HG03457 (cell line): Measurements from ENCODE around the gene MAP7D1.
"Not testable (repeated sequence)": the region's sequence is repeated elsewhere in the genome, so short reads cannot be mapped to it uniquely, and the experiment has no call there.

Experiments used
- ATAC-seq: cut with Tn5 transposase; IDR thresholded peaks from one replicate; pipeline ENCODE4 v1.9.1; 2021; ENCODE audit warnings: moderate number of reproducible peaks; ENCODE audit not compliant: unreplicated experiment

MAP7D1 gene

DNA sequence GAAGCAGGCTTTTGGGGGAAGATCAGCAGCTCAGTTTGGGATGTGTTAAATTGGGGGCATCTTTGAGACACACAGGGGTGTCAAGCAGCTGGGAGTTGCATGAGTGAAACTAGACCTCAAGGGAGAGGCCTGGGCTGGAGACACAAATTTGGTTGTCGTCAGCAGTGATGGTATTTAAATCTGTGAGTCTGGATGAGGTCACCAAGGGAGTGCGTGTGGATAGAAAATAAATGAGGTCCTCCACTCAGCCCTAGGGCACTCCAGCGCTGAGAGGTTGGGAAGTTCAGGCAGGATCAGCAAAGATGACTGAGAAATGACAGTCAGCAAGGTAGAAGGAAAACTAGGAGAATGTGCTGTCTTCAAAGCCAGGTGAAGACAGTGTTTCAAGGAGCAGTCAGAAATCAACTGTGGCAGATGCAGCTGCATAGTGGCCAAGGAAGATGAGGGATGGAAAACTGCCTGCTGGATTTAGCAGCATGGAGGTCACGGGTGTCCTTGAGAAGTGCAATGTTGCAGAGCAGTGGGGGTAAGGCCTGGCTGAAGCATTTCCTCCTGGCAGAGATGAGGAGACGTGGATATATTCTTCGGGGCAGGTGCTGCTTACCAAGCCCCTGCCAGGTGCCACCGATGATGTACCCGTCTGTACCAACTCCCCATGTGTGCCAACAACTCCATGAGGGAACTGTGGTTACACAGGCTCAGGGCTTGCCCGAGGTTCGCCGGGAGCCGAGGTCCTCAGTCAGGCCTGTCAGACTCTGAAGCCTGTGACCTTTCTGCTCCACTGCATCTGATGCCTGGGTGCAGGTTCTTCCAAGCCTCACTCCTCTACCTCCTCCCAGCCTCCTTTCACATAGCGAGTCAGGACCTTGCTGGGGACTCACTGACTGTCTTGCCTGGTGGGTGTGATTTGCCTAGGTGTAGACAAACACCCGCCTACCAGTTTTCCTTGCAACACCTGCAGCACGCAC is 11.3 kb downstream of the MAP7D1 start:
- no peak for ATAC-seq

GRCh38 chr1:36168514-36168913 is 12.6 kb downstream of the MAP7D1 start:
- ATAC-seq: no peak

- ATAC-seq: no peak
Measured at GRCh38 chr1:36170643-36171412, 14.9 kb downstream of the MAP7D1 start.

- ATAC-seq: no peak
Measured at GRCh38 chr1:36172017-36172747, 16.2 kb downstream of the MAP7D1 start.

DNA sequence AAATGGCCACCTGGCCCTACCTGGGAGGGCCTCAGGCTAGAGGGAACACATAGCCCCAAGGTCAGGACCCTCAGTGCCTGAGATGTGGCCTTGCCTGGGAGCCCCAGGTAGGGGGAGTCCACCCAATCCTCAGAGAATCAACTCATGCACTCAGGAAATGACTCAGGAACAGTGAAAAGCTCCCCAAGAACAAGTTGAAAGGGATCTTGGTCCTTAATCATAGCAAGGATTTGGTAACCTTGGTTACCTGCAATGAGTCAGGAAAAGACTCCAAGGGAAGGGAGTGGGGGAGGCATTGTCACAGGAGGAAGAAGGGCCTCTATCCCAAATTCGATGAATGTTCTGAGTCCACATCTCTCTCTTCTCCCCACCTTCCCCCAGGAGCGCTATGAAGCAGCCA is 17.0 kb downstream of the MAP7D1 start:
- no peak for ATAC-seq

GRCh38 chr1:36174713-36175112 is 18.8 kb downstream of the MAP7D1 start:
- no peak for ATAC-seq

DNA sequence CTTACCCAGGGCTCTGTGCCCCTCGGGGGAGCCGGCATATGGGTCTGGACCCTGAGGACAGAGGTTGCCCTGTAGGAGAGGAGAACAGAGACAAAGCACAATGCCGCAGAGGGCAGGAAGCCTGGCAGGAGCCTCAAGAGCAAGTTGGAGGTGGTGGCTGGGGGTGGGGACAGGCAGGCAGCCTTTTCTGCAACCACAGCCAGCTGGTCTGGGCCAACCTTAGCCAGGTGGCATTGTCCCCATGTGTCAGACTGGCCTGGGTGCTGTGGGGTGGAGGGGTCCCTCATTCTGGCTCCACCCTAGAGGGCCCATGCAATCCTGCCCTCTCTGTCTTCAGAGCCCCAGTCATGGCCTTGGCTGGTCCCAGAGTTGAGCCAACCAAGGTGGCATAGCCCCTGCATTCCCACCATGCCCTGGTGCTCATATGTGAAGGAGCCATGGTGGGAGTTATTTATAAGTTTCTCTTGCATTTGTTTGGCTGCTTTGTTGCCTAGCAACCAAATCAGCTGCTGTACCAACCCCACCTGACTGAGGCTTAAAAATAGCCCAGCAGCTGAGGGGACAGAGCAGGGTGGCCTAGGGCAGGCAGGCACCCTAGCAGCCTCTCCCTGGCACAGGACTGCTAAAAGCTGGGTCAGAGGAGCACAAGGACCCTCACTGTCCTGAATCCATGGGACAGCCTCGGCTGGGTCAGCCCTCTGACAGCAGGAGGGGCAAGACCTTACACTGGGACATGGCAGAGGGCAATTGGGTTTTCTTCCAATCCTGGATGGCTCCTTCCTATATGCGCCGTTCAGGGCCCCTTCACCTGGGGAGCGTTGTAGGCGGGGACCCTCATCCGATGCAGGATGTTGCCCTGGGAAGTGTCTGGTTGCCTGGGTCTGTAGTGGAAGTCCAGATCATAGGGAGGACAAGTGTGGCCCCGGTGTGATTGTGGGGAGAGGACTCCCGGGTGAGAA is 19.5 kb downstream of the MAP7D1 start:
- ATAC-seq: no peak

DNA sequence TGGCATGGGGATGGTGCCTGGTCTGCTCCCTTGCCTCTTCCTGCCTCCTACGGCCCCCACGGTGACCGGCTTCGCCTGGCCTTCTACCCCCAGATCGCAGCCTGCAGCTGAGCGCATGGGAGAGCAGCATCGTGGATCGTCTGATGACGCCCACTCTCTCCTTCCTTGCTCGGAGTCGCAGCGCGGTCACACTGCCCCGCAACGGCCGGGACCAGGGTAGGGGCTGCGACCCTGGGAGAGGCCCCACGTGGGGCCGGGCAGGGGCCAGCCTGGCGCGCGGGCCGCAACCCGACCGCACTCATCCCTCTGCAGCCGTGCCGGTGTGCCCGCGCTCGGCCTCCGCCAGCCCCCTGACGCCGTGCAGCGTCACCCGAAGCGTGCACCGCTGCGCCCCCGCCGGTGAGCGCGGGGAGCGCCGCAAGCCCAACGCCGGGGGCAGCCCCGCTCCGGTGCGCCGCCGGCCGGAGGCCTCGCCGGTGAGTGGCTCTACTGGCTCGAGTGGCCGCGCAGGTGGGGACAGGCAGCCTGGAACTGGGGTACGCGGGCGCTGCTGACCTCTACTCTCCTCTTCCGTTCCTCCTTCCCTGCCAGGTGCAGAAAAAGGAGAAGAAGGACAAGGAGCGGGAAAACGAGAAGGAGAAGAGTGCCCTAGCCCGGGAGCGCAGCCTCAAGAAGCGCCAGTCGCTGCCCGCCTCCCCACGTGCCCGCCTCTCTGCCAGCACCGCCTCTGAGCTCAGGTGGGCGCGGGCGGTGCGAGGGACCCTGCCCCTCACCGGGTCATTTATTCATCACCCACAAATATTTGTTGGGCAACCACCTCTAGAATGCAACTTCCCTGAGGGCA is 20.4 kb downstream of the MAP7D1 start:
- ATAC-seq: no peak

GRCh38 chr1:36177589-36178431 is 21.9 kb downstream of the MAP7D1 start:
- ATAC-seq: no peak

GRCh38 chr1:36178471-36179219 is 22.7 kb downstream of the MAP7D1 start:
- ATAC-seq: no peak

DNA sequence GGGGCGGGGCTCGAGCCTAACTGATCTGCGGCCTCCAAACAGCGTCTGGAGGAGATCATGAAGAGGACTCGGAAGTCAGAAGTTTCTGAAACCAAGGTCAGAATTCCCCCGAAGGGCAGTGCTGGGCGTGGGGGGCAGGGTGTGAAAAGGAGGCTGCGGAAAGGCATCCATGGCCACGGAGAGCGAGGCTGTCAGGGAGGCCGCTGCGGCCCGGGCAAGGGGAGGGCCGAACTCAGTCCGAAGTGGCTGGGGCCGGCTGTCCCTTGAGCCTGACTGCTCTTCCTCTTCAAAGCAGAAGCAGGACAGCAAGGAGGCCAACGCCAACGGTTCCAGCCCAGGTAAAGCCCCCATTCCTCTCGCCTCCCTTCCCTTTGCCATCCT is 23.2 kb downstream of the MAP7D1 start:
- ATAC-seq: no peak

DNA sequence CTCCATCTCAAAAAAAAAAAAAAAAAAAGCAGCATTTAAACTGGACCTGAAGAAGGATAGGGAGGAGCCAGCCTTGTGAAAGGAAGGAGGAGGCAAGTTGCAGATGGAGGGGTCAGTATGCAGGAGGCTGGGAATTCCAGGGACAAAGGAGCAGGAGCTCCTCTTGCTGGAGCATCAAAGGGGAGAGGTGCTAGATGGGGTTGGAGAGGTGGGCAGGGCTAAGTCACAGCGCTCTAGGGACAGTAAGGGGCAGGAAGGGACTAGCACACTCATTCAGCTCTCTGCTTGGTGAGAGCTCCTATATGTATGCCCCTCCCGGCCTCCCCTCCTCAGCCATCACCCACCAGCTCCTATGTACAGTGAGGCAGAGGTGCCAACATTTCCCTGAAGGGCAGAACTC is 26.8 kb downstream of the MAP7D1 start:
- ATAC-seq: no peak

DNA sequence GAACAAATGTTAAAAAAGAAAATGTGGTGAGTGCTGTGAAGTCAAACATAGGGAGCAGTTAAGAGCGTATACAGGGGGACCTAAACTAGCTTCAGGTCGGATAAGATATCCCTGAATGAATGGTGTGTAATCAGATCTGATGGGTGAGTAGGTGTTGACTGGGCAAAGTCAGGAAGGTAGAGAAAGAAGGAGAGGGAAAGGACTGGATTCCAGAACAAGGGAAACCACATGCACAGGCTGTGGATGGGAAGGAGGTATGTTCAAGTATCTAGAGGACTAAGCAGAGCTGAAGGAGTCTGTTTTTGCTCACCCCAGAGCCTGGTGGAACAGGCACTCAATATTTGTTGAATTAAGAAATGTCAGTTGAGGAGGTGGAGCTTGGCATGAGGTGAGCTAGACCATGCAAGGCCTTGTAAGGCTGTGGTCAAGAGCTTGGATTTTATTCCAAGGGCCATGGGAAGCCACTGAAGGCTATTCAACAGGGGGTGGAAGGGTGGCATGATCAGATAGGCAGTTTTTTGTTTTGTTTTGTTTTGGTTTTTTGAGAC is 27.4 kb downstream of the MAP7D1 start:
- ATAC-seq: no peak

GRCh38 chr1:36187800-36188593 is 32.0 kb downstream of the MAP7D1 start:
- ATAC-seq: no peak

GRCh38 chr1:36196805-36197204 is 40.8 kb downstream of the MAP7D1 start:
- not testable (repeated sequence) for ATAC-seq

DNA sequence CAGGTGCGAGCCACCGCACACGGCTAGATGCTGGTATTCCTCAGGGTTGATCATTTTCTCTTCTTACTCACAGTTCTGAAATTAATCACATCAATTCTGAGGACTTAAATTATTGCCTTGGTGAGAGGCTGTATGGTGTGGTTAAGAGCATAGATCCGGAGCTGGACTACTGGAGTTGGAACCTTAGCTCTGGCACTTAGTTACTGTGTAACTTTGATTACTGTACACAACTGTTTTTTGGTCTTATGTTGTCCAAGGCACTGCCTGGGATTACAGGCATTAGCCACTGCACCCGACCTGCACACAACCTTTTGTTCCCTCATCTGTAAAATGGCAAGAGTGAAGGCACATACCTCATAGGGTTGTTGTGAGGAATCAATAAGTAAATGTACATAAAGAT is 42.7 kb downstream of the MAP7D1 start:
- ATAC-seq: no peak
